ENCODE results near the gene LRRC53.

LRRC53 gene

GRCh38 chr1:74508449-74508848, 4.0 kb downstream of the LRRC53 start:
- TF ChIP-seq CTCF (IDR thresholded peaks at IDR 0.05) = no peak
- H3K79me2 ChIP-seq = no peaks in the 10 kb centered on the region
- no peak overlapping the region for H3K4me2 ChIP-seq (ENCODE audit: low read length)
- H3K9ac ChIP-seq = no peak overlapping the region
- H3K27ac ChIP-seq = no peak overlapping the region
- H3K9me3 ChIP-seq (ENCODE audit: control insufficient read depth, low read length) = no peaks in the 10 kb centered on the region
- no peaks in the 10 kb centered on the region for H3K27me3 ChIP-seq (ENCODE audit: control insufficient read depth, insufficient read depth, low read length)
- no peaks in the 10 kb centered on the region for H3K4me1 ChIP-seq
- no peak overlapping the region for H3K4me3 ChIP-seq (ENCODE audit: low read depth, low read length)
- no peak overlapping the region for H2AFZ ChIP-seq
- H3K36me3 ChIP-seq (ENCODE audit: control insufficient read depth, insufficient read depth, low read length) = no peaks in the 10 kb centered on the region

- no peak overlapping the region for H3K4me2 ChIP-seq (ENCODE audit: low read length)
- H3K27me3 ChIP-seq (ENCODE audit: control insufficient read depth, insufficient read depth, low read length) = no peaks in the 10 kb centered on the region
- H3K79me2 ChIP-seq = no peaks in the 10 kb centered on the region
- no peaks in the 10 kb centered on the region for H3K4me1 ChIP-seq
- H3K36me3 ChIP-seq (ENCODE audit: control insufficient read depth, insufficient read depth, low read length) = no peaks in the 10 kb centered on the region
- TF ChIP-seq CTCF (IDR thresholded peaks at IDR 0.05) = no peak
- H3K4me3 ChIP-seq (ENCODE audit: low read depth, low read length) = no peak overlapping the region
- H2AFZ ChIP-seq = no peak overlapping the region
- no peak overlapping the region for H3K9ac ChIP-seq
- H3K27ac ChIP-seq = no peak overlapping the region
- no peaks in the 10 kb centered on the region for H3K9me3 ChIP-seq (ENCODE audit: control insufficient read depth, low read length)
Measured at GRCh38 chr1:74505928-74506710, 6.3 kb downstream of the LRRC53 start.

- Histone ChIP-seq H2AFZ (no peak overlapping the region), H3K27me3 (ENCODE audit: control insufficient read depth, insufficient read depth, low read length) (no peaks in the 10 kb centered on the region), H3K79me2 (no peaks in the 10 kb centered on the region), H3K27ac (no peak overlapping the region), H3K4me1 (no peaks in the 10 kb centered on the region), H3K36me3 (ENCODE audit: control insufficient read depth, insufficient read depth, low read length) (no peaks in the 10 kb centered on the region), H3K9ac (no peak overlapping the region), H3K9me3 (ENCODE audit: control insufficient read depth, low read length) (no peaks in the 10 kb centered on the region), H3K4me3 (ENCODE audit: low read depth, low read length) (no peak overlapping the region), H3K4me2 (ENCODE audit: low read length) (no peak overlapping the region)
- TF ChIP-seq CTCF (IDR thresholded peaks at IDR 0.05) = no peak
Measured at GRCh38 chr1:74504933-74505512, 7.4 kb downstream of the LRRC53 start.

- TF ChIP-seq CTCF (IDR thresholded peaks at IDR 0.05) = peak; percentile 30
- no peaks in the 10 kb centered on the region for H3K36me3 ChIP-seq (ENCODE audit: control insufficient read depth, insufficient read depth, low read length)
- H3K4me1 ChIP-seq = no peaks in the 10 kb centered on the region
- H3K27ac ChIP-seq = no peak overlapping the region
- no peak overlapping the region for H2AFZ ChIP-seq
- H3K27me3 ChIP-seq (ENCODE audit: control insufficient read depth, insufficient read depth, low read length) = no peaks in the 10 kb centered on the region
- H3K79me2 ChIP-seq = no peaks in the 10 kb centered on the region
- H3K4me3 ChIP-seq (ENCODE audit: low read depth, low read length) = no peak overlapping the region
- no peak overlapping the region for H3K9ac ChIP-seq
- H3K4me2 ChIP-seq (ENCODE audit: low read length) = no peak overlapping the region
- H3K9me3 ChIP-seq (ENCODE audit: control insufficient read depth, low read length) = no peaks in the 10 kb centered on the region
Measured at GRCh38 chr1:74504125-74504932, 8.1 kb downstream of the LRRC53 start.

Data from parathyroid adenoma (tissue), 2 donors.